HG03196 (cell line): ENCODE data around the gene CHURC1.

Source experiments
- ATAC-seq: cut with Tn5 transposase; IDR thresholded peaks from one replicate; pipeline ENCODE4 v1.9.1; 2021; ENCODE audit not compliant: unreplicated experiment

CHURC1 gene

DNA sequence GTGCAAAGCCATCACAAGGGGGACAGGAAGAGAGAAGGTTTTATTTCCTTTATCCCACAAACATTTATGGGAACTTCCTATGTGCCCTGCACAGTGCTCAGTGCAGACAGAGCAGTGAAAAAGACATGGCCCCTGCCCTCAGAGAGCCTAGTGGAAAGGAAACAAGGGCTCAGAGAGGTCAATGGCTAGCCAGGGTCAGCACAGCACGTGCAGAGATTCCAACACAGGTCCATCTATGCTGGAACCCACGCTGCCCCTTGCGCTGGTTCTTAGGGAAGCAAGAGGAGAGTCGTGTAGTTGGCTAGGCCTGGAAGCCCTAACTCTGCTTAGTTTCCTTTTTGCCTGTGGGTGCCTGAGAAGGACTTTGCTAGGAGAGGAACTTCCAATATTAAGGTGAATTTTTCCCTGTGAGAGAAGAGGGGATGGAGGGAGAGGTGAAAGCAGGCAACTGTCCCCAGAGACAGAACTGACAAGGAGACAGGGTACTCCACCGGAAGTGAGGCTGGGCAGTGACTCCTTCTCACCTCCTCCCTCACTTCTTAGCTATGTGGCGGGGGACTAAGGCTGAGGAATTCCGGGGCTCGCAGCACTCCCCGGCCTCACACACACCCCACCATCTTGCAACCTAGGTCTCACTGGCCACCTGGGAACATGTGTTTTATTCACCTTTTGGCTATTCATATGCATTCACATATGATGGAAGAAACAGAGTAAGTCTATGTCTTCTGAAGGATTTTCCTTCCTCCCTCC is 40.4 kb downstream of the CHURC1 start:
- no peak for ATAC-seq

DNA sequence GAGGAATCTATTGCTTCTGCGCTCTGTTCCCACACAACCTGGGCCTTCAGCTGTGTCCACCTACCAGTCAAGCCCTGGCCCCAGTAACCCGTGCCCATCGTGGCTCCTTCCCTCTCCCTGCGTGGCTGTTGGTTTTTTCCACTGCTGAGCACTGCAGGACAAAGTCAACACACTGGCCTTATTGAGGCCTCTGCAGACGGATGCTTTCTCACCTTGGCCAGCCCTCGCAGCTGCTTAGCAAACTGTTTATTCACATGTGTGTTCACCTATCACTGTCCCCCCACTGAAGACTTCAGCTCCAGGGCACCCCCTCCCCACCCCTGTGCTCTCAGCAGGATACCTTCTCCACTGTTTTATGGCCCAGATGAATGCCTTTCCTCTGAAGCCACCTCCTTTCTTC is 41.0 kb downstream of the CHURC1 start:
- no peak for ATAC-seq

DNA sequence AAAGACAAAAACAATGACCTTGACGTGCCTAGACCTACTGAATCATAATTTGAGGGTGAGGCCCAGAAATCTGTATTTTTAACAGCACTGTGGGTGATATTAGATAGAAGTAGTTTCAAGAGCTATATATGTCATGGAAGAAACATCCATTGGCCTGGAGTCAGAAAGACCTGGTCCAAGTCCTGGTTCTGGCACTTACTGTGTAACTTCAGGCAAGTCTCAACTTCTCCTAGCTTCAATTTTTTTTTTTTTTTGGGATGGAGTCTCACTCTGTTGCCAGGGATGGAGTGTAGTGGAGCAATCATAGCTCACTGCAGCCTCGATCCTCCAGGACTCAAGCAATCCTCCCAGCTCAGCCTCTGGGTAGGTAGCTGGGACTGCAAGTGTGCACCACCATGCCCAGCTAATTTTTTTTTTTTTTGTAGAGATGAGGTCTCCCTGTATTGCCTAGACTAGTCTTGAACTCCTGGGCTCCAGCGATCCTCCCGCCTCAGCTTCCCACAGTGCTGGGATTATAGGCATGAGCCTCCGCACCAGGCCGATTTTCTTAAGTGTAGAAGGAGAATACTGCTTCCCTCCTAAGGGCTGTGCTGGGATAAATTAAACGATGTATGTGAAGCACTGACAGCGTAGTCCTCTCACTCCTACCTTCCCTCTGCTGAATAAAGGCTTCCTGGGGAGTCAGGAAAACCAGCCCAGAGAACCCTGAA is 42.6 kb downstream of the CHURC1 start:
- no peak for ATAC-seq

DNA sequence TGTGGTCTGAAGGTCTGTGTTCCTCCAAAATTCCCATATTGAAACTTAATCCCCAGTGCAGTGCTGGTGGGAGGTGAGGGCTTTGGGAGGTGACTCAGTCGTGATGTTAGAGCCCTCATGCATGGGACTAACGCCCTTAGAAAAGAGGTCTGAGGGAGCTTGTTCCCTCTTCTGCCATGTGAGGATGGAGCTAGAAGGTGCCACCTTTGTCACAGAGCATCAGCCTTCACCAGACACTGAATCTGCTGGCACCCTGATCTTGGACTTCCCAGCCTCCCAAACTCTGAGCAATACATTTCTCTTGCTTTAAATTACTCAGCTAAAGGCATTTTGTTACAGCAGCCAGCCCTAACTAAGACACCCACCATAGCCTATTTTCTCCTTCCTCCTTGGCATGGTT is 43.9 kb downstream of the CHURC1 start:
- no peak for ATAC-seq

DNA sequence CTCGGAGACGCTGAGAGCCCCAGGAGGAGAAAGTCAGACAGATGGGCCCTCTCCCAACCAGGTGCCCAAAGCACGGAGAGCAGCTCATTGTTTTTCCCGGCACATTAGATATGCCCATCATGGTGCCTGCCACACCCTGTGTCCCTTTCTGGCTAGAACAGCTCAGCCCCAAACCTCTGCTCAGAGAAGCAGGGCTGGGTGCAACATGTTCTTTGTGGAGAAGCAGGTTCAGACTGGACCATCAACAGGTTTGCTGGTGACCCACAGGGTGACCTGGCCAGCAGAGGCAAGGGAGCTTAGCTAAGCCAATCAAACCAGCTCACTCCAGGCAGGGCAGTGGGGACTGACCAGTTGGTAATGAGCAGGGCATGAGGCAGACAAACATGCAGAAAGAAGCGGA is 44.5 kb downstream of the CHURC1 start:
- no peak for ATAC-seq

DNA sequence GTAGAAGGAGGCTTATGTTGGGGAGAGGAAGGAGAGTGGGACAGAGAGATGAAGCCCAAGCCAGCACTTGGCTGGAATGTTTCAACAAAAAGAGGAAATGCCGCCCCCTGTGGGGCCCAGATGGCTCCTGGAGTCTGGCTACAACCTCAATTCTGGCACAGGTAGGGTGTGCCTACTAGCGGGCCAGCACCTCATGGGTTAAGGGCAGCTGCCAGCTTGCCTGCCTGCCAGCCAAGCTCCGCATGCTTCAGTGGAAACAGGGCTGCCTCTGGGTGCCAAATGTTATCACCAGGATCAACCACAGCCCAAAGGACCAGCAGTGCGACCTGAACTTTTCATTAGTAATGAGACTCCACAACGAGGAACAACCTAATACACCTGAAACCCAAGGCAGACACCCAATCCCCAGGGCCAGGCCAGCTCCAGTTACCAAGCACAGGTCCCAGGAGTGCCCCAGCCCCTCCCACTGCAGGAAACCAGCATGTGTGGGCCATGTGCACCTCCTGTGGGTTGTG is 46.6 kb downstream of the CHURC1 start:
- ATAC-seq, result no peak

DNA sequence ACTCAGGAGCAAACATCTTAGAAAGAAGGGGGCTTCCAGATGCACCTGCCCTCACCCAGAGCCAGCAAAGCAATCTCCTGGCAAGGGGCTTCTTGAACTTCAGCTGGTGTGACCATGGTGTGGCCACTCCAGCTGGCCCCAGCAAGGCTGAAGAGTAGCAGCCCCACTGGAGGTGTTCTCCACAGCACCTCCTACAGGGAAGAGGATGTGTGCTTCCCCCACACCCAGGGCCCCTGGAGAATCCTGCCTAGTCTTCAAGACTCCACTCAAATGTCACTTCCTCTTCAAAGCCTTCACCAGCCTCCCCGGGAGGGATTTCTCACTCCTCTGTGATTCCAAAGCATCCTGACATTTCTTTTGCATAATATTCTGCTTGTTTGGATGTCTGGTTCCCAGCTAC is 49.4 kb downstream of the CHURC1 start:
- ATAC-seq, result no peak

DNA sequence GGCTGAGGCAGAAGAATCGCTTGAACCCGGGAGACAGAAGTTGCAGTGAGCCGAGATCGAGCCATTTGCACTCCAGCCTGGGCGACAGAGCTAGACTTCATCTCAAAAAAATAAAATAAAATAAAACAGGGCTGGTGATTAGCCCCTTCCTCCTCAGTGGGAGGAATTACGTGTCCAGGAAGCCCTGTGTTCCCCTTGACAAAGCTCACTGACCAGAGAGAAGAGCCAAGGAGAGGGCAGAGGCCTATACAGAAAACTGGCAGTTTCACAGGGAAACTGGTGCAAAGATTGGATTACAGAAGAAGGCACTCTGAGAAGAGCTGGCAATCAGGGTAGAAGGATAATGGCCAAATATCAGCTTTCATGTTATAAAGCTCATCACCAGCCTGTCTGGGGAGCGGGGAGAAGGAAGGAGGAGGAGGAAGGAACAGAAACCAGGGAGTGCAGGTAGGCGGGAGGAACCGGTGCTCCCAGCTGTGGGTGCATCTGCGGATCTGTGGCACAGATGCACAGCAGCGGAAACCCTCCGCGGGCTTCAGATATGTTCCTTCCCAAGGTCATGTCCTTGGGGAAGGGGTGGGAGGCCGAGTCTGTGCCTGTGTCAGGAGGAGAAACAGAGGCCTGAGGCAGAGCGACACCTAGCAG is 51.2 kb downstream of the CHURC1 start:
- ATAC-seq, result no peak

DNA sequence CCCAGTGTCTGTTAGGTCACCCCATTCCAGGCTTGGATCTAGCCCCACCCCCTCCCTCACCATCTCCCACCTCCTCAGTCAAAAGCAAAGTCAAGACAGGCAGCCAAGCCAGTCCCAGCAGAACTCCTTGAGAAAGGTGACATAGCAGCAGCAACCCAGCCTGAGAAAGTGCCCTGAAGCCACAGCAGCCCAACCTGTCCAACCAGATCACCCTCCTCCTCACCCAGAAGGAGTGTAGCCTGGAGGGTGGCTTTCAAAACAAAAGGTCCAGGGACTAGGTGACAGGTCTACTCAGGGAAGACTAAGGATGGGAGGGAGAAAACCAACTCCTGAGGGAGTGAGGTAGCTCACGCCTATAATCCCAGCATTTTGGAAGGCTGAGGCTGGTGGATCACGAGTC is 52.7 kb downstream of the CHURC1 start:
- ATAC-seq, result no peak

DNA sequence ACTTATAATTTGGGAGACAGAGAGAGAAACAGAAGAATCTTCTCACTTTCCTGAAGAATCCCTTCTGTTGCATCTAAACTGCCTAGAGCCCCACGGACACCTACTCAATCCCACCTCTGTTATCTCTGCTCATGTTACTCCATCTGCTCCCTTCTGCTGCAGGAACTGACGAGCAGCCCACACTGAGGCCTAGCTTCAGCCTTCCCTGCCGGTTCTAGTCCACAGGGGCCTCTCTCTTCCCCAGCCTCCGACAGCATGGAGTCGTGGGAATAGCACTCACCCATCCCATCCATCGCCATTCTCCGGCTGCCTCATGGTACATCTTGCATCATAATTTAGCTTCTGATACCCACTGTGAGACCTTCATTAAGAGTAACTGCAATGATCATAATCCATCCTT is 53.9 kb downstream of the CHURC1 start:
- ATAC-seq, result no peak

DNA sequence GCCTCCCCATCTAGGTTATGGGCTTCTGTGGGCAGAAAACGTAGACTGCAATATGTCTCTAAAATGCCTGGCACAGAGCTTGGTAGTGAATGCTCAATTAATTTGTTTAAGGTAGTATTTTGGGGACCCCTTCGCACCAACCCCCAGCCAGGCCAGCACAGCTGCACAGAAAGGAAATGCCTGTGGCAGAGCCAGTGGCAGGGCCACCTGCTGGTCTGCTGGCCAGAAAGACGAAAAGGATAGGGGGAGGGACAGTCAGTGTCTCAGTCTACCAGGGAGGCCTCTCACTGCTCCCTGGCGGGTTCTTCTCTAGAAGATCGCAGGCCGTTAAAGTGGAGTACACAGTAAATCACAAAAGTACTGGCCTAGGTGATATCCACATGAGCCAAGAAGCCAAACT is 54.4 kb downstream of the CHURC1 start:
- no peak for ATAC-seq

DNA sequence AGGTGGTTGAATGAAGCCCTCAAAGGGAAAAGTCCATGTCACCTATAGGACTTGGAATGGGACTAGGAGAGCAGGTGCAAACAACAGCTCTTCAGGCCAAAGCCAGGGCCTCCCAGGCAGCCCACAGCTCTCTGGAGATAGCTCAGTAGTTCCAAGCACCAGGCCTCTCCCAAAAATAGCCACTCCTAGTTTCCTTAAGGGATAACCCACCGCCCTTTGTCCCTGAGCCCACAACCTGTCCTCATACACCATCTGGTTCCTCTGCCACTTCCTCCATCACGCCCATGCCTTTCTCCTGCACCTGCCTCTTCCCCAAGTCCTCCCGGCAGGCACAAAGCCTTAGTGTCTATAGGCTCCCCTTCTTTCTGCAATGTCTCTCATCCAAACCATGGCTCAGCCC is 55.8 kb downstream of the CHURC1 start:
- no peak for ATAC-seq

DNA sequence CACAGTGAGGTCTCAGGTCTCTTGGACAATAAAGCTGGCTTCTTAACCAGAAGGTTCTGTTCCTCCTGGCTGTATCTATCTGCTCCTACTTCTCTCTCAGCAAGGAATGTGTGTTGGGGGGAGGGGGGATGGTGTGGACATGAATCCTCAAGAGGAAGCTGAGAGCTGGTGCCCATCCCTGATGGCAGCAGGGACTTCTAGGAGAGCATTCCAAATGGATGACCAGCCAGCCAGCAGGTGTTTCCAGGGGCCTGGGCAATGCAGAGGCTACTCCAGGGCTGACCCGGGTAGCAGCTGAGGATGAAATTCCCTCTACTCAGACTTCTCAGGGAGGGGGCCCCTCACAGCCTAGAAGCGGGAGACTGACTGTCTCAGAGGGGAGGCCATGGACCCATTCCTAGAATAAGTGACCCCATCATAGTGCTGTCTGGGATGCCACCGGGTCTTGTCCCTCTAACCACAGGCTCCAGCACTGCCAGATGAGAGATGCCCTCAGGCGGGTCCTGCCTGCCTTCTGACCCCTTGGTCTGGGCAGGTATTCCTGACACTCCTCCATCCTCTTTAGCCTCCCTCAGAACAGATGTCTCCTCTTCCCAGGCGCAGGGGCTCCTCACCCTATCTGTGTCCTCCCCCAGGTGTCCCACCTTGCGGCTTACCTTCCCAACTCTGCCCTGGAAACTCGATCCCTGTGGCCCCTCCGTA is 56.7 kb downstream of the CHURC1 start:
- no peak for ATAC-seq

DNA sequence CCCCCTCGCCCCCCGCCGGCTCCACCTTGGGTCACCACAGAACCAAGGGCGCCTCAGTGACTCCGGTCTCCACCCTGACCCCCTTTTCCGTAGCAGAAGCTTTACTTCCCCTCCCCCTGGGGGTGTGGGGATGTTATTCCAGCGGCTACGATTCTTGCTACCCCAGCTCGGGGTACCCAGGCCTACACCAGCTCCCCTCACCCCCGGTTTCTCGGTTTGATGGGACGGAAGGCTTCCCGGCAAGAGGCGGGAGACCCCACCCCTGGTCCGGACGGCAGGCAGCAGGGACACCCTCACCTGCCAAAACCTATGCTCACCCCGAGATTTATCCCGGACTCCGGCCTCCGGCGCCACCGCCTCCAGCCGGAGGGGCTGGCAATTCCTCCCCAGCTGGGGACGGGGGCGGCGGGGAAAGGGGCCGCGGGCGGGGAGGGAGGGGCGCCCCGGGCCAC is 57.3 kb downstream of the CHURC1 start:
- no peak for ATAC-seq

DNA sequence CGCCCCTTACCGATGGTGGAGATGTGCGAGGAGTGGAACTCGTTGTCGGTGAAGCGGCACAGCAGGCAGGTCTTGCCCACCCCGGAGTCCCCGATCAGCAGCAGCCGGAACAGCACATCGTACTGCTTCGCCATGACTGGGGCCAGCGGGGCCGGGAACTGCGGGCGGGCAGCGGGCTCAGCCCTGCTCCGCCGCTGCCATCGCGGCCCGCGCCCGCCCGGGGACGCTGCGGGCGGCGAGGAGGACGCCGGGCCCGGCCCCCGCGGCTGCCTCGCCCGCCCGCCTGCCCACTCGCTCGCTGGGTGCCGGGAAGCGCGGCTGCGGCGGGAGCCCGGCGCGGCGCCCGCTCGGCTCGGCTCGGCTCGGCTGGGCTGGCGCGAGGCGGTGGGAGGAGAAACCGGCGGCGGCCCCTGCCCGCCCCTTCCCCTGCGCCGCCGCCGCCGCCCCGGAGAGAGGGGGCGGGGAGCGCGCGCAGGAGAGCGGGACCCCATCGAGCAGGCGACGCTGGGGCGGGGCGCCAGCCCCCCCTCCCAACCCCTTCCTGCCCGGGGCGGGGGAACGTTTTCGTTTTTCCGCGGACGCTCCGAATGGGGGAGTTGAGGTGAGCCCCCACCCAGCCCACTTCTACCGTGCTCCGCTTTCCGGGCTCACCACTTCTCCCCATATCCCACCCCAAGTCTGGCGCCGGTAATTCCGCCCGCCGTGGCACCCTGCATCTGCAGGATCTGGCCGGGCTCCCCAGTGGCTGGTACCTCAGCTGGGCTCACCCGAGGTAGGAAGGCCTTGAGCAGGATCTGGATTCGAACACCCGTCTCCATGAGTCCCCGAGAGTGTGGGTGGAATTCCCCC is 57.9 kb downstream of the CHURC1 start, which contains the start of gene RAB15:
Gene RAB15, minus strand, starts transcription at position 394 of the 849 bp plus-strand sequence. Its CDS starts 260 bp downstream, at position 134.
- ATAC-seq, result no peak

DNA sequence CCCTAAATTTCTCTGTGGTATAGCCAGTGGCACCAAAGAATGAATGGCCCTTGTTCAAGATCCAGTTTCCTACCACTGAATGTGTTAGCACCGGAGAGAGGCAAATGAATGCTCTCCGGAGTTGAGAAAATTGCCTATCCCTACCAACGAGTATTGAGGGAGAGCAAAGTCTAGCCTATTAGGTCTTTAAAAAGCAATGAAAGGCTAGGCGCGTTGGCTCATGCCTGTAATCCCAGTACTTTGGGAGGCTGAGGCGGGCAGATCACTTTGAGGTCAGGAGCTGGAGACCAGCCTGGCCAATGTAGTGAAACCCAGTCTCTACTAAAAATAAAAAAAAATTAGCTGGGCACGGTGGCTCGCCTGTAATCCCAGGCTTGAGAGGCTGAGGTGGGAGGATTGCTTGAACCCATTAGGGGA is 58.8 kb downstream of the CHURC1 start:
- ATAC-seq, result no peak

DNA sequence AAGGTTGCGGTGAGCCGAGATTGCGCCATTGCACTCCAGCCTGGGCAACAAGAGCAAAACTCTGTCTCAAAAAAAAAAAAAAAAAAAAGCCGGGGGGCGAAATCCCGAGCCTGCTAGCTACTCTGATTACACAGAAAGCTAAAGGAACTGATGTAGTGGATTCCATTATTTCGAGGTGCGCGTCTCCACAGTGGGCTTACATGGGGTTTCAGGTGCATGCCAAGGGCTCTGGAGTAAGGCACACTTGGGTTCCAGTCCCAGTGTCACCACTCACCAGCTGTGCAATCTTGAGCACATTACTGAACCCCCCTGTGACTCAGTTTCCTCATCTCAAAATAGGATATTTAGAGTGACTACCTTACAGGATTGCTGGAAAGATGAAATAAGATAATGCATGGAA is 59.6 kb downstream of the CHURC1 start:
- no peak for ATAC-seq

DNA sequence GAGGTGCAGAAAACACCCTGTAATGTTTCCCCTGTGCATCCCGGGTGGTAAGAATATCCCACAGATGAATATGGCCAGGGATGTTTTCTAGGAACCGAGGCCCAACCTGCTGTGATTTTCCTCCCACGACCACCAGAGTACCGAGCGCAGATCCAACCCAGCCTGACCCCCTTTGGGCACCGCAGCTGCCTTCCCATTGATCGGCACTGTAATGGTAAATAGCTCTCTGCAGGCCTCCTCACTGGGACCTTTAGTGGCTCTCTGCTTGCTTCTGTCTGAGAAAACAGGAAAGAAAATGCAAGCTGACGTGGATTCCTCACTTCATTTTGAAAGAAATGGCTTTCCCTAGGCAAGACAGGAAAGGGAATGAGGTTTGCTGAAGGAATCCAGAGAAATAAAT is 60.3 kb downstream of the CHURC1 start:
- no peak for ATAC-seq

DNA sequence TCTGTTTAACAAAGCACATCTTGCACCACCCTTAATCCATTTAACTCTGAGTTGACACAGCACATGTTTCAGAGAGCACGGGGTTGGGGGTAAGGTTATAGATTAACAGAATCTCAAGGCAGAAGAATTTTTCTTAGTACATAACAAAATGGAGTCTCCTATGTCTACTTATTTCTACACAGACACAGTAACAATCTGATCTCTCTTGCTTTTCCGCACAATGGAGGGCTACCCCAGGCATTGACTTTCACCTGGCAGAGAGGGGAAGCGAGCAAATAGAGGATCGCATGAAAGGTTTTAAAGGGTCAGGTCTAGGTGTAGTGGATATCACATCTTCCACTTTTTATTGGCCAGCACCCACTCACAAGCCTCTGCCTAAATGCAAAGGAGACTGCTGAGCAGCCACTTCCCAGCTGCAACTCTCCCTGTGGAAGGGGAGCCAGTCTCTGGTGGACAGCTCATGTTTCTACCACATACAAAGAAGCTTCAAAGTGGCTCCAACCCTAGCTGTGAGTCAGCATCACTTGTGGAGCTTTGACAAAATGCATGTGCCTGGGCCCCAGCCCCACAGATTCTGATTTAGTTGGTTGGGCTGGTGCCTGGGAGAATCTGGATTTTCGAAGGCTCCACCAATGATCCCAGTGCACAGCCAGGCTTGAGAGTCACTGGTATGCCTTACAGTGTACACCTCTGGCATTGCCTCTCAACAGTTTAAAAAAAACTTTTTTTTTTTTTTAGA is 65.2 kb downstream of the CHURC1 start:
- ATAC-seq, result no peak
